ENCODE measurements around the gene ANKRD10. TPM values are rescaled to one million over a fixed set of nuclear protein-coding genes. Genes with fewer than 3 reads are reported as not detected.

ANKRD10 gene
- total and polyA plus RNA-seq, 11 donors: 37.7 to 81.3 (median 47.6) TPM

- no peak for ATAC-seq
- no peak for TF ChIP-seq CTCF (IDR thresholded peaks at IDR 0.05)
- TF ChIP-seq POLR2A (IDR thresholded peaks at IDR 0.05): no peak
- no peaks in the 10 kb centered on the region for H3K9me3 ChIP-seq
- intact Hi-C loops (cut with DNase I): loop anchor here in 4 of 10 donors (10.0 kb wide), 3 partner anchors 59 to 259 kb away; no protein-coding TSS in a partner anchor
- H3K36me3 ChIP-seq: no peaks in the 10 kb centered on the region
- H3K27me3 ChIP-seq: no peaks in the 10 kb centered on the region
- 90 to 94% (median 90%) methylated on average over 11 to 12 of the region's 12 CpGs for WGBS, 4 donors
- no peak for DNase-seq
- peaks cover 0 to 14% (median 6%) of the 10 kb centered on the region in 12 donors for H3K4me1 ChIP-seq
- no peak overlapping the region for H3K27ac ChIP-seq
- no peak overlapping the region for H3K4me3 ChIP-seq
These were observed 31.2 kb upstream of the ANKRD10 start for GRCh38 chr13:110945928-110946570.

GRCh38 chr13:110944968-110945927 is 30.4 kb upstream of the ANKRD10 start:
- no peaks in the 10 kb centered on the region for H3K9me3 ChIP-seq
- DNase-seq: no peak
- no peak for TF ChIP-seq POLR2A (IDR thresholded peaks at IDR 0.05)
- no peak for TF ChIP-seq CTCF (IDR thresholded peaks at IDR 0.05)
- intact Hi-C loops (cut with DNase I): loop anchor here in 6 of 10 donors (5.0 to 10.0 kb wide), 5 partner anchors 60 to 260 kb away; no protein-coding TSS in a partner anchor
- H3K36me3 ChIP-seq: no peaks in the 10 kb centered on the region
- ATAC-seq: no peak
- 92 to 95% (median 93%) methylated on average over 19 to 24 of the region's 24 CpGs for WGBS, 4 donors
- peaks cover 0 to 17% (median 6%) of the 10 kb centered on the region in 12 donors for H3K4me1 ChIP-seq
- H3K27ac ChIP-seq: no peak overlapping the region
- no peaks in the 10 kb centered on the region for H3K27me3 ChIP-seq
- no peak overlapping the region for H3K4me3 ChIP-seq

GRCh38 chr13:110944121-110944967 is 29.5 kb upstream of the ANKRD10 start:
- peak in 1 of 5 donors; percentile 30 for DNase-seq
- no peak overlapping the region for H3K4me3 ChIP-seq
- intact Hi-C loops (cut with DNase I): loop anchor here in 6 of 10 donors (5.0 to 10.0 kb wide), 5 partner anchors 60 to 260 kb away; no protein-coding TSS in a partner anchor
- no peaks in the 10 kb centered on the region for H3K9me3 ChIP-seq
- no peaks in the 10 kb centered on the region for H3K36me3 ChIP-seq
- 48 to 63% (median 58%) methylated on average over 6 to 8 of the region's 8 CpGs for WGBS, 4 donors
- ATAC-seq: peak in 3 of 4 donors; percentile 70 to 82 (median 76)
- no peaks in the 10 kb centered on the region for H3K27me3 ChIP-seq
- peaks cover 0 to 19% (median 6%) of the 10 kb centered on the region in 12 donors for H3K4me1 ChIP-seq
- TF ChIP-seq POLR2A (IDR thresholded peaks at IDR 0.05): no peak
- TF ChIP-seq CTCF (IDR thresholded peaks at IDR 0.05): peak; percentile 12 to 64 (median 39)
- H3K27ac ChIP-seq: peak overlapping the region in 8 of 12 donors; percentile 29 to 61 (median 44)

Data from heart left ventricle (tissue), 16 donors.